ENCODE results near the gene ATP5MC2. TPM values are rescaled to one million over a fixed set of nuclear protein-coding genes. Genes with fewer than 3 reads are reported as not detected.
A peak's percentile ranks its signal among the peaks of the same experiment; 100 is the strongest.

The ATP5MC2 gene
- total RNA-seq, 4 donors from 2014 or later, result 181 to 334 (median 259) TPM

DNA sequence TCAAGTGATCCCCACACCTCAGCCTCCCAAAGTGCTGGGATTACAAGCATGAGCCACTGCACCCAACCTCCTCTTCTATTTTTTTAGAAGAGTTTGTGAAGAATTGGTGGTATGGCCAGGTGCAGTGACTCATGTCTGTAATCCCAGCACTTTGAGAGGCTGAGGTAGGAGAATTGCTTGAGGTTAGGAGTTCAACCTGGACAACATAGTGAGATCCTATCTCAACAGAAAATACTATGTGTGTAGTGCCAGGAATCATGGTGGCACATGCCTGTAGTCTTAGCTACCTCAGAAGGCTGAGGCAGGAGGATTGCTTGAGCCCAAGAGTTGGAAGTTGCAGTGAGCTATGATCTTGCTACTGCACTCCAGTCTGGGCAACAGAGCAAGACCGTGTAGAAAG, 44.2 kb downstream of the ATP5MC2 start:
- no peaks in the 10 kb centered on the region for H3K4me1 ChIP-seq
- DNase-seq, result no peak
- H3K4me3 ChIP-seq (replicated peaks in 1 of 3), result no peak overlapping the region
- no peaks in the 10 kb centered on the region for H3K9me3 ChIP-seq
- intact Hi-C loops (cut with DNase I), result no loop called here
- no peak overlapping the region for H3K27ac ChIP-seq
- 68 to 76% methylated on average over 1 of the region's 1 CpG for WGBS, 2 donors
- H3K36me3 ChIP-seq, result no peaks in the 10 kb centered on the region
- TF ChIP-seq POLR2A (IDR thresholded peaks at IDR 0.05), result no peak
- TF ChIP-seq, protein P1, sequence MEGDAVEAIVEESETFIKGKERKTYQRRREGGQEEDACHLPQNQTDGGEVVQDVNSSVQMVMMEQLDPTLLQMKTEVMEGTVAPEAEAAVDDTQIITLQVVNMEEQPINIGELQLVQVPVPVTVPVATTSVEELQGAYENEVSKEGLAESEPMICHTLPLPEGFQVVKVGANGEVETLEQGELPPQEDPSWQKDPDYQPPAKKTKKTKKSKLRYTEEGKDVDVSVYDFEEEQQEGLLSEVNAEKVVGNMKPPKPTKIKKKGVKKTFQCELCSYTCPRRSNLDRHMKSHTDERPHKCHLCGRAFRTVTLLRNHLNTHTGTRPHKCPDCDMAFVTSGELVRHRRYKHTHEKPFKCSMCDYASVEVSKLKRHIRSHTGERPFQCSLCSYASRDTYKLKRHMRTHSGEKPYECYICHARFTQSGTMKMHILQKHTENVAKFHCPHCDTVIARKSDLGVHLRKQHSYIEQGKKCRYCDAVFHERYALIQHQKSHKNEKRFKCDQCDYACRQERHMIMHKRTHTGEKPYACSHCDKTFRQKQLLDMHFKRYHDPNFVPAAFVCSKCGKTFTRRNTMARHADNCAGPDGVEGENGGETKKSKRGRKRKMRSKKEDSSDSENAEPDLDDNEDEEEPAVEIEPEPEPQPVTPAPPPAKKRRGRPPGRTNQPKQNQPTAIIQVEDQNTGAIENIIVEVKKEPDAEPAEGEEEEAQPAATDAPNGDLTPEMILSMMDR (IDR thresholded peaks at IDR 0.05), result no peak
- H3K27me3 ChIP-seq, result no peaks in the 10 kb centered on the region

DNA sequence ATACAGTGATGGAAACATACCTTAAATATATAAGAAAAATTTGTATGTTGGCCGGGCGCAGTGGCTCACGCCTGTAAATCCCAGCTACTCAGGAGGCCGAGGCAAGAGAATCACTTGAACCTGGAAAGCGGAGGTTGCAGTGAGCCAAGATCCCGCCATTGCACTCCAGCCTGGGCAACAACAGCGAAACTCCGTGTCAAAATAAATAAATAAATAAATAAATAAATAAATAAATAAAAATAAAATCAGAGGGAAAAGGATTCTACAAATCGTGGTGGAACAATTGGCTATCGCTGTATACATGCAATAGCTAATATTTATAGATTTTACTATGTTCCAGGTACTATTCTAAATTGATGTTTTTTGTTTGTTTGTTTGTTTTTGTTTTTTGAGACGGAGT, 48.0 kb downstream of the ATP5MC2 start:
- Histone ChIP-seq H3K9me3 (no peaks in the 10 kb centered on the region), H3K36me3 (no peaks in the 10 kb centered on the region), H3K4me3 (replicated peaks in 1 of 3) (no peak overlapping the region), H3K4me1 (peaks cover 24 to 26% of the 10 kb centered on the region in 2 donors), H3K27me3 (no peaks in the 10 kb centered on the region), H3K27ac (no peak overlapping the region)
- no peak for DNase-seq
- 92 to 93% methylated on average over 11 of the region's 11 CpGs for WGBS, 2 donors
- intact Hi-C loops (cut with DNase I), result loop anchor here (5.0 kb wide), 1 partner anchor 49 kb away; the partner anchor contains the start of gene ATP5MC2
- TF ChIP-seq POLR2A (IDR thresholded peaks at IDR 0.05), result no peak
- TF ChIP-seq, protein P1 (IDR thresholded peaks at IDR 0.05), result no peak

DNA sequence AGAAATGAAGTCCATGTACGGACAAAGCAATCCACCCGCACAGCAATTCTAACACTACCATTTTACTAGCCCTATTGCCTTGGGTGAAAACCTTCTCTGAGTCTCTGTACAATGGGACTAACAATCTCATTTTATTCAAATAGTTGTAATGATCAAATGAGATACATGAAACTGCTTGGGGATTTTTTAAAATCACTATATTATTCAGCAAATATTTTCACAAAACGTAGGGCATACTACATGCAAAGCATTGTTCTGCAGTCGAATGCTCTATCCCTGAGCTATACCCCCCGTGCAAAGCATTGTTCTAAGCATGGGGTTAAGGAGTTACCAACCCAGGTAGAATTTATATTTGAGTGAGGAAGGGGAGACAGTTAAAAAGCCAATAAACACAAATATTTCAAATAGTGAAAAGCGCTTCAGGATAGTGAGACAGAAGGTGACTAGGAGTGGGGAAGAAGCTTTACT, 49.1 kb downstream of the ATP5MC2 start:
- intact Hi-C loops (cut with DNase I), result loop anchor here (5.0 kb wide), 1 partner anchor 51 kb away; the partner anchor contains the start of gene ATP5MC2
- no peaks in the 10 kb centered on the region for H3K27me3 ChIP-seq
- WGBS, 2 donors, result 30 to 32% methylated on average over 6 of the region's 6 CpGs
- DNase-seq, result no peak
- H3K9me3 ChIP-seq, result no peaks in the 10 kb centered on the region
- H3K4me3 ChIP-seq (replicated peaks in 1 of 3), result peak overlapping the region in 1 of 3 donors; percentile 50
- peak overlapping the region in 1 of 3 donors; percentile 92 for H3K27ac ChIP-seq
- no peaks in the 10 kb centered on the region for H3K36me3 ChIP-seq
- TF ChIP-seq, protein P1 (IDR thresholded peaks at IDR 0.05), result no peak
- no peak for TF ChIP-seq POLR2A (IDR thresholded peaks at IDR 0.05)
- H3K4me1 ChIP-seq, result peaks cover 28 to 31% of the 10 kb centered on the region in 2 donors

DNA sequence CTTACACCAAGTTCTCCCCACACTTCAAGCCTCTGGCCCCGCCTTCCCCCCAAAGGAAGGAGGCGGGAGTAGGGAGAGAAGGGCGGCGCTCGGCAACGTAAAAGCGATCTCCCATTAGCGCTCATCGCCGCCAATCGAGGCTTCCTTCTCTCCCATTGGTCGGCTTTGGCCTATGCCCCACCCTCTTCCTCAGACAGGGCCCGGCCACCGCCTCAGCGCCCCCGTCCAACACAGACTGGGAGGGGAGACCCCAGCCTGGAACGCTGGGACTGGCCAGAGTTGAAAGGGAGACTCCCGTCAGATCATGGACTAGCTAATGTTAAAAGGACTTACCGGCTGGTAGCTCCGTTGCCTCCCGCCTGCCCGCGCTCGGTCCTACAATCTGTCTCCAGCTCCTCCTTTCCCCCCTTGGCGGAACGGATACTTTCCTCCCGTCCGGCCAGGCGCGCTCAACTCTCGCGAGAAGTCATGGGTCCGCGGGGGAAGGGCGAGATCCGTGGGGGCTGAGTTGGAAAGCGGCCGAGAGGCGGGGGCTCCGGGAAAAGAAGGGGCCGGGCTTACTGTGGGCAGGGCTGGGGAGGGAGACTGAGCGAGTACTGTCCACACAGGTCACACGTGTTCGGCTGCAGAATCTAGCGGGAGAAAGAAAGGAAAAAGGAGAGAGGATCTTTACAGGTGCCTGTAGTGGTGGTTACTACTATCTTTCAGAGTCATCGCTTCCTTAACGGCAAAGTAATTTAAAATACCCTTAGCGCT, 49.8 kb downstream of the ATP5MC2 start, which contains the start of gene ATF7:
ATF7 (minus strand) TSS at position 437 of the 756 bp plus-strand sequence. CDS start 25,382 bp downstream, outside the sequence.
- no peaks in the 10 kb centered on the region for H3K36me3 ChIP-seq
- intact Hi-C loops (cut with DNase I), result loop anchor here (5.0 kb wide), 1 partner anchor 51 kb away; the partner anchor contains the start of gene ATP5MC2
- peak within 1 kb of the TSS; percentile 76 to 92 (median 91) for H3K27ac ChIP-seq
- DNase-seq, result peak; percentile 97 to 98
- TF ChIP-seq, protein P1 (IDR thresholded peaks at IDR 0.05), result no peak
- TF ChIP-seq POLR2A (IDR thresholded peaks at IDR 0.05), result peak in 1 of 2 donors; percentile 78
- peak within 1 kb of the TSS; percentile 34 to 50 (median 37) for H3K4me3 ChIP-seq (replicated peaks in 1 of 3)
- WGBS, 2 donors, result 0 to 1% methylated on average over 38 to 47 of the region's 48 CpGs
- H3K4me1 ChIP-seq, result peaks cover 28 to 32% of the 10 kb centered on the region in 2 donors
- no peaks in the 10 kb centered on the region for H3K27me3 ChIP-seq
- H3K9me3 ChIP-seq, result no peaks in the 10 kb centered on the region

Measured in thyroid gland (tissue), 4 donors.